ENCODE data around the gene WDR48. TPM values are rescaled to one million over a fixed set of nuclear protein-coding genes. Genes with fewer than 3 reads are reported as not detected.

WDR48 gene
- polyA plus RNA-seq, 1 experiment, result 42.1 TPM

GRCh38 chr3:39142067-39142466, 90.3 kb downstream of the WDR48 start:
- TF ChIP-seq, protein P1, sequence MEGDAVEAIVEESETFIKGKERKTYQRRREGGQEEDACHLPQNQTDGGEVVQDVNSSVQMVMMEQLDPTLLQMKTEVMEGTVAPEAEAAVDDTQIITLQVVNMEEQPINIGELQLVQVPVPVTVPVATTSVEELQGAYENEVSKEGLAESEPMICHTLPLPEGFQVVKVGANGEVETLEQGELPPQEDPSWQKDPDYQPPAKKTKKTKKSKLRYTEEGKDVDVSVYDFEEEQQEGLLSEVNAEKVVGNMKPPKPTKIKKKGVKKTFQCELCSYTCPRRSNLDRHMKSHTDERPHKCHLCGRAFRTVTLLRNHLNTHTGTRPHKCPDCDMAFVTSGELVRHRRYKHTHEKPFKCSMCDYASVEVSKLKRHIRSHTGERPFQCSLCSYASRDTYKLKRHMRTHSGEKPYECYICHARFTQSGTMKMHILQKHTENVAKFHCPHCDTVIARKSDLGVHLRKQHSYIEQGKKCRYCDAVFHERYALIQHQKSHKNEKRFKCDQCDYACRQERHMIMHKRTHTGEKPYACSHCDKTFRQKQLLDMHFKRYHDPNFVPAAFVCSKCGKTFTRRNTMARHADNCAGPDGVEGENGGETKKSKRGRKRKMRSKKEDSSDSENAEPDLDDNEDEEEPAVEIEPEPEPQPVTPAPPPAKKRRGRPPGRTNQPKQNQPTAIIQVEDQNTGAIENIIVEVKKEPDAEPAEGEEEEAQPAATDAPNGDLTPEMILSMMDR (IDR thresholded peaks at IDR 0.05; ENCODE audit: low read depth, low read length), result no peak
- no peak for DNase-seq (ENCODE audit: low read depth, low spot score)
- Histone ChIP-seq H3K27ac (ENCODE audit: low read depth, low read length) (no peak overlapping the region), H3K4me3 (ENCODE audit: low read depth, low read length) (no peak overlapping the region), H3K9me3 (ENCODE audit: control insufficient read depth, insufficient read depth, low read length) (no peaks in the 10 kb centered on the region; the same call in 1 of the 2 replicates), H3K27me3 (ENCODE audit: control insufficient read depth, insufficient read depth, low read length) (no peaks in the 10 kb centered on the region)
- ChIA-PET CTCF (interaction anchor here (1.4 to 2.3 kb wide), 3 partner anchors 15 to 150 kb away, joined by 4 to 9 read pairs (median 5); no protein-coding TSS in a partner anchor), POLR2A (no interaction called here)

GRCh38 chr3:39143051-39143885, 91.5 kb downstream of the WDR48 start:
- no peak for DNase-seq (ENCODE audit: low read depth, low spot score)
- Histone ChIP-seq H3K4me3 (ENCODE audit: low read depth, low read length) (no peak overlapping the region), H3K27me3 (ENCODE audit: control insufficient read depth, insufficient read depth, low read length) (no peaks in the 10 kb centered on the region), H3K9me3 (ENCODE audit: control insufficient read depth, insufficient read depth, low read length) (no peaks in the 10 kb centered on the region), H3K27ac (ENCODE audit: low read depth, low read length) (no peak overlapping the region)
- TF ChIP-seq, protein P1 (IDR thresholded peaks at IDR 0.05; ENCODE audit: low read depth, low read length), result no peak
- ChIA-PET CTCF (interaction anchor here (1.1 to 1.7 kb wide), 3 partner anchors 16 to 148 kb away, joined by 5 read pairs; no protein-coding TSS in a partner anchor), POLR2A (interaction anchor here (0.5 kb wide), 1 partner anchor 1321 kb away, joined by 3 read pairs; no protein-coding TSS in a partner anchor)

DNA sequence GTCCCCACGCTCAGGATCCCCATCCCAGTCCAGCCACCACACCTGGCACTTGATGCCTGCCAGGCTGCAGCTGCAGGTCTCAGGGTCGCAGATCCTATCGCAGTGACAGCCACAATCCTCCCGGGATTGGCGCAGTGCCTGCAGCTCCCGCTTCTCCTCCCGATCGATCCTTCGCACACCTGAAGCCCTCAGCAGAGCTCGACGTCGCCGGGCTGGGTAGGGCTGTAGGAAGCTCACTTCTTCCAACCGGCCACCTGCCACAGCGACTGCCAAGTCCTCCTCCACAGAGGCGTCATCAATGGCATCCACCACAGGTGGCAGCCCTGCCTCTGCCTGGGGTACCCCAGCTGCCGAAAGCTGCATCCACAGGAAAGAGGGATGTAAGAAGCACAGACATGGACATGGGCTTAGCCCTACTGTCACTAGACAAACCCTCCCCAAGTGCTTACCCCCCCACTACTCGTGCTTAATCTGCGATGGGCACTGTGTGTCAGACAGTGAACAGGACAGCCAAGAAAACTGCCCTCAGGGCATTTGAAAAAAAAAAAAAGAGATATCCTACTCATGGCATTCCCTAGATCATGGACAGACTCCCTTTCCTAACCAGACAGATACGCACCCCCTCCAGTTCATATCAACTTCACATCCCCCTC, 92.4 kb downstream of the WDR48 start:
- CTCF ChIA-PET, result interaction anchor here (1.1 to 3.3 kb wide), 3 partner anchors 17 to 147 kb away, joined by 5 to 12 read pairs (median 5); no protein-coding TSS in a partner anchor
- TF ChIP-seq, protein P1 (IDR thresholded peaks at IDR 0.05; ENCODE audit: low read depth, low read length), result no peak
- H3K27me3 ChIP-seq (ENCODE audit: control insufficient read depth, insufficient read depth, low read length), result no peaks in the 10 kb centered on the region
- no peak overlapping the region for H3K4me3 ChIP-seq (ENCODE audit: low read depth, low read length)
- H3K9me3 ChIP-seq (ENCODE audit: control insufficient read depth, insufficient read depth, low read length), result no peaks in the 10 kb centered on the region
- no peak for DNase-seq (ENCODE audit: low read depth, low spot score)
- POLR2A ChIA-PET, result no interaction called here
- H3K27ac ChIP-seq (ENCODE audit: low read depth, low read length), result no peak overlapping the region

- ChIA-PET CTCF (interaction anchor here (2.3 to 3.3 kb wide), 2 partner anchors 46 to 147 kb away, joined by 9 to 12 read pairs; no protein-coding TSS in a partner anchor), POLR2A (no interaction called here)
- no peaks in the 10 kb centered on the region for H3K9me3 ChIP-seq (ENCODE audit: control insufficient read depth, insufficient read depth, low read length)
- no peak for DNase-seq (ENCODE audit: low read depth, low spot score)
- no peak overlapping the region for H3K4me3 ChIP-seq (ENCODE audit: low read depth, low read length)
- TF ChIP-seq, protein P1 (IDR thresholded peaks at IDR 0.05; ENCODE audit: low read depth, low read length), result no peak
- H3K27ac ChIP-seq (ENCODE audit: low read depth, low read length), result no peak overlapping the region
- no peaks in the 10 kb centered on the region for H3K27me3 ChIP-seq (ENCODE audit: control insufficient read depth, insufficient read depth, low read length)
These were observed 93.0 kb downstream of the WDR48 start for GRCh38 chr3:39144748-39145380.

All from AG04450 (cell line).